ENCODE data around the gene CEMP1.

DNA sequence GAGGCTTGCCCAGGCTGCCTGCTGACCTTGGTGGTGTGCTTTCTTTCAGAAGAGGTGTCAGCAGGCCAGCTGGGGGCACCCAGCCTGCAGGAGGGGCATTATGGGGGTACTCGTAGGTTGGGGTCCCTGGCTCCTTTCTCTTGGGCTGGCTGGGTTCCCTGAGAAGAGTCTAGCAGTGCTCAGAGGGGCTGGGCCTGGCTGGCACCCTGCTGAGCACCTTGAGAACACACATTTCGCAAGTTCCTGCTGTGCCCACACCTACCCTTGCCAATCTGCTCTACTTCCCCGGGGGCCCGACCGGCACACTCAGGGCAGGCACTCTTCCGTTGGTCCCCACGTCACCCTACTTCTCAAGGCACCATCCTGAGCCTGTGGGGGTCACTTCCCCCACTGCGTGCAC, 5.1 kb downstream of the CEMP1 start:
- TF ChIP-seq, protein P1, sequence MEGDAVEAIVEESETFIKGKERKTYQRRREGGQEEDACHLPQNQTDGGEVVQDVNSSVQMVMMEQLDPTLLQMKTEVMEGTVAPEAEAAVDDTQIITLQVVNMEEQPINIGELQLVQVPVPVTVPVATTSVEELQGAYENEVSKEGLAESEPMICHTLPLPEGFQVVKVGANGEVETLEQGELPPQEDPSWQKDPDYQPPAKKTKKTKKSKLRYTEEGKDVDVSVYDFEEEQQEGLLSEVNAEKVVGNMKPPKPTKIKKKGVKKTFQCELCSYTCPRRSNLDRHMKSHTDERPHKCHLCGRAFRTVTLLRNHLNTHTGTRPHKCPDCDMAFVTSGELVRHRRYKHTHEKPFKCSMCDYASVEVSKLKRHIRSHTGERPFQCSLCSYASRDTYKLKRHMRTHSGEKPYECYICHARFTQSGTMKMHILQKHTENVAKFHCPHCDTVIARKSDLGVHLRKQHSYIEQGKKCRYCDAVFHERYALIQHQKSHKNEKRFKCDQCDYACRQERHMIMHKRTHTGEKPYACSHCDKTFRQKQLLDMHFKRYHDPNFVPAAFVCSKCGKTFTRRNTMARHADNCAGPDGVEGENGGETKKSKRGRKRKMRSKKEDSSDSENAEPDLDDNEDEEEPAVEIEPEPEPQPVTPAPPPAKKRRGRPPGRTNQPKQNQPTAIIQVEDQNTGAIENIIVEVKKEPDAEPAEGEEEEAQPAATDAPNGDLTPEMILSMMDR (IDR thresholded peaks at IDR 0.05): no peak
- TF ChIP-seq EZH2 (IDR thresholded peaks at IDR 0.05; ENCODE audit: borderline replicate concordance, insufficient read depth, low read depth, low read length, poor library complexity, severe bottlenecking): no peak
